Muscle of back (tissue), 11 donors: ENCODE data around the gene SPATA13. TPM values are rescaled to one million over a fixed set of nuclear protein-coding genes. Genes with fewer than 3 reads are reported as not detected.

Experiments used
- DNase-seq, 3 donors: peaks; one replicate each; pipeline versions ENCODE4 v3.0.0 to v3.0.0-alpha.2; 2013
- polyA plus RNA-seq, 10 donors: library from polyadenylated mRNA; unstranded; fragments of 120-200 nt; gene quantifications; one replicate each; pipeline ENCODE4 v1.2.1, GENCODE V29; 2013; ENCODE audit not compliant: insufficient read length in 10 of 10

SPATA13 gene
- polyA plus RNA-seq, 10 donors: 3.0 to 6.0 (median 4.3) TPM

DNA sequence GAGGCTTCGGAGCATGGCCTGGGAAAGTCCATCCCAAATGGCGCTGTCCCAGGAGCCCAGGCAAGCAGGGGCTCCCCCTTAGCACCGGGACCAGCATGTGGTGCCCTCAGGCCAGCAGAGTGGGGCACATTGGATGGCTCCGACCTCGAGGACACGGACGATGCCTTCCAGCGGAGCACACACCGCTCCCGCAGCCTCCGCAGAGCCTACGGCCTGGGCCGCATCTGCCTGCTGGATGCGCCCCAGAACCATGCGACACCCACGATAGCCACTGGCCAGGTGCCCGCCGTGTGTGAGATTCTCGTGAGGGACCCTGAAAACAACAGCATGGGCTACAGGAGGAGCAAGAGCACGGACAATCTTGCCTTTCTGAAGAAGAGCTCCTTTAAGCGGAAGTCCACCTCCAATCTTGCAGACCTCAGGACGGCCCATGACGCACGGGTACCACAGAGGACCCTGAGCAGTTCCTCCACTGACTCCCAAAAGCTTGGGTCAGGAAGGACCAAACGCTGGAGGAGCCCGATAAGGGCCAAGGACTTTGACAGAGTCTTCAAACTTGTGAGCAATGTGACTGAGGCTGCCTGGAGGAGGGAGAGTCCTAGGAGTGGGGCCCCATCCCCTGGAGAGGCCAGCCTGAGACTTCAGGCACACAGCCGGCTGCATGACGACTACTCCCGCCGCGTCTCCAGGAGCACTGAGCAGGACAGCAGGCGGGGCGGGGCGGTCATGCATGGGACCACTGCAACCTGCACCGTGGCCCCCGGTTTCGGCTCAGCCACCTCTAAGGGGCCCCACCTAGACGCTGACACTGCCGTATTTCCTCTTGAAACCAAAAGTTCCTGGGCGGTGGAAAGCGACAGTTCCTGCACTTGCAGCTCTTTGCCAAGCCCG, 63.1 kb downstream of the SPATA13 start:
- no peak for DNase-seq

DNA sequence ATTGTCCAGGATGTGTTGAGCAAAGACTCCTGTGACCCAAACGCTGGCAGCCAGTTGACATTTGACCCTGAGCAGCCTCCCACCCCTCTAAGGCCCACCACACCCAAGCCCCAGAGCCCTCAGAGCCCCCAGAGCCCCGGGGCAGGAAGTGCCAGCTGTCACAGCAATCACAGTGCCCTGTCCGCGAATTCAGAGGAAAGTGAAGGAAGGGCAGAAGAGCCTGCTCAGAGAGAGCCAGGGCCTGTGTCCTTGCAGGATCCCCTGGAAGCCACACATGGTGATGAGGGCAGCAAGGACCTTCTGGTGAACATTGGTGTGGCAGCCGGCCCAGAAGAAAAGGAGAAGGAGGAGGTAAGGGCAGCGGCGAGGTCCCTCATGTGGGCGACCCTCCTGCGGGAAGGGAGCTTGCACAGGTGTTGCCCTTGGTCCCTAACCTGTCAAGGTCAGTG, 63.7 kb downstream of the SPATA13 start:
- no peak for DNase-seq

DNA sequence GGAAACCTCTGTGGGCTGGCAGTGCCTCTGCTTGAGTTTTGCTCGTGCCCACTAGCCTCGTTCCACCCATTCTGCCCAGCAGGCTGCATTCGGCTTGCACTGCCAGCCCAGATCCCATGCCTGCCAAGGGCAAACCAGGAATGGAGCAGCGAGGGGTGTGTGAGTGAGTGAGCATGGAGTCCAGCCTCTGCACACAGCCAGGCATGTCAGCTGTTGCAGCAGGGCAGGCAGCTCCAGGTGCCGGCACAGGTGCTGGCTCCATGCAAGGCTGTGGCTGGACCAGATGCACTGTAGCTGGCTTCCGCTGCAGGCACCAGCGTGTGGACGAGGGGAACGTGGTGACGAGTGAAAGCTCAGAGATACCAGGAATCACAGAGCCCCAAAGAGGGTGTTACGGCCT, 64.5 kb downstream of the SPATA13 start:
- no peak for DNase-seq

DNA sequence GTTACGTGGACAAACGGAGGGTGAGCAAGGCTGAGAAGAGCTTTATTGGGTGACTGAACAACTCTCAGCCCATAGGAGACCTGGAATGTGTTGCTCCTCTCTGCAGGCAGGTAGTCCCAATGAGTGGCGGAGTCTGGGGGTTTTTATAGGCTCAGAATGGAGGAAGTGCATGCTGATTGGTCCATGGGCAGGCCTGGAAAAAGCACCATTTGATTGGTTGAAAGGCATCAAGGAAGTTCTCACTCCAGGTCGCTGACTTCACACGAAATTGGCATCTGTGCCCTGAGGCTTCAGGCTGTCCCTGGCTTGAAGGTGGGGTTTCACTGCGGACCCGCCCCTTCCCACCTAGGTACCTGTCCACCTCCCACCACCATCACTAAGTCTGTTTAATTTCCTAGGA, 65.4 kb downstream of the SPATA13 start:
- DNase-seq: no peak

DNA sequence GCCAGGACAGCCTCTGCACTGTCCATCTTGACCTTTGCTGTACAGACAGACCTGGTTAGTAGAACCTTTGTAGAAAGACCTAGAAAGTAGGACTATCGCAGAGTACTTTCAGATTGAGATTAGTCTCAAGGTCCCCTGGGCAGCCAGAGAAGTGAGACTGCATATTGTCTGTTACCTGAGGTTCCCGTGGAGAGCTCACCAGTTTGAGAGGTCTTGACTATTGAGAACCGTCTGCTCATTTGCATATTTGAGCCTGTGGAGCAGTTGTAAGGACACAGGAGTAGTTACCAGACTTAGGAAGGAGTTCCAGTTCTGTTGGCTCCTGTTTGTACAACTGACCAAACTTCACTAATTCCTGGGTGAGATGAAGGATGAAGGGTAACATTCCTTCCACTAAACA, 66.2 kb downstream of the SPATA13 start:
- no peak for DNase-seq

DNA sequence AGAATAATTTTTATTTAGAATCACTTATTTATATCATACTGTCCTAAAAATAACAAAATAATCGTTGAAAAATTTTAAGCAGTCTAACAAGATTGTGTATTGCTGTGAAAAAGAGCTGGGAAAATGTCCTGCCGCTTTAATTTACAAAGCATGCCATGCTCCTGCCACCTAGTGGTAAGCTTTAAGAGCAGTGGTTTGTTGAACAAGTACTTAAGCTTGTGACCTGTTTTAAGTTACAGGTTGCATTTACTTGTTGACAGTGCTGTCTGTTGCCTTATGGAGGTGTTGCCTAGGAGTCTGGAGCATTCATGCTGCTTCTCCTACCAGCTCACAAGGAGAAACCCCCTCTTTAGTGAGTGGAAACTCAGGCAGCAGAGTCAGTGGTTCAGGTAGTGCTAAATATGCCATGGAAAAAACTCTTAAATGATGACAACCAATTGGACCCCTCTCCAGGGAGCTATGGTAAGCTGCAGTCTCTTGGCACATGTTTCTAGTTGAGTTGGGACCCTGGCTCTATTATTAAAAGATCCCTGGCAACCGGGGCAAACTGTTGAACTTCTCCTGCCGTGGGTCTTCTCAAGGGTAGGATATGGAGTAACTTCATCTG, 68.4 kb downstream of the SPATA13 start:
- DNase-seq: peak; percentile 41 to 70 (median 52)

DNA sequence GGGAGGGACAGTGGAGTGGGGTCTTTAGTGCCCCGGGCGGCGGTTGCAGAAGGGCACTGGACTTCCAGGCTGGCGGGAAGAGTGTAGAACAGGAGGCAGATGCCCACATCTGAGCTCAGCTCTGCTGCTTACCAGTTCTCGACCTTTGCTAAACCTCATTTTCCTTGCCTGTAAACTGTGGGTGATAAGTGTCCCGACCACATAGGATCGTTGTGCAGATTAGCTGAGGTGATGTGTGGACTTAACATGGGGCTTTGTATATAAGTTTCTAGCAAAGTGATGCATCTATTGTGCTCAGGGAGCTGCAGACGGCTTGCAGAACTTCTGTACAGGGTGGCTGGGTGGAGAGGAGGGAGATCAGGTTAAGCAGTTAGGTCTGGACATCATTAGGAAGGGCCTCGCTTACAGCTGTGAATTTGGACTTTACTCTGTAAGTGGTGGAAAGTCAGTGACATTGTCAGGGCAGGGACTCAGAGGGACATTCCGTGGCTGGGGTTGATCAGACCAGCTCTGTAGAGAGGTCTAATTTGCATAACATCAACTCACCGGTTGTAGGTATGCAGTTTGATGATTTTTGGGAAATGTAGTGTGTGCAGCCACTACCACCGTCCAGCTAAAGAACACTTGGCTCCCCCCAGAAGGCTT, 70.0 kb downstream of the SPATA13 start:
- no peak for DNase-seq

DNA sequence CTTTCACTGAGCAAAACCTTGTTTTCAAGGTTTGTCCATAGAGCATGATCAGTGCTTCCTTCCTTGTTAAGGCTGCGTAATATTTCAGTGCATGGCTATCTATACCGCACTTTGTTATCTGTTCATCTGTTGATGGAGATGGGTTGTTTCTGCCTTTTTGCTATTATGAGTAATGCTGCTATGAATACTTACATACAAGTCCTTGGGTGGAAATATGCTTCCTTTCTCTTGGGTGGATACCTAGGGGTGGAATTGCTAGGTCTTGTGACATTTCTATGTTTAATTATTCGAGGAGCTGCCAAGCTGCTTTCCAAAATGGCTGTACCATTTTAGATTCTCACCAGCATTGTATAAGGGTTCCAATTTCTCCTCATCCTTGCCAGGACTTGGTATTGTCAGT, 70.9 kb downstream of the SPATA13 start:
- no peak for DNase-seq

DNA sequence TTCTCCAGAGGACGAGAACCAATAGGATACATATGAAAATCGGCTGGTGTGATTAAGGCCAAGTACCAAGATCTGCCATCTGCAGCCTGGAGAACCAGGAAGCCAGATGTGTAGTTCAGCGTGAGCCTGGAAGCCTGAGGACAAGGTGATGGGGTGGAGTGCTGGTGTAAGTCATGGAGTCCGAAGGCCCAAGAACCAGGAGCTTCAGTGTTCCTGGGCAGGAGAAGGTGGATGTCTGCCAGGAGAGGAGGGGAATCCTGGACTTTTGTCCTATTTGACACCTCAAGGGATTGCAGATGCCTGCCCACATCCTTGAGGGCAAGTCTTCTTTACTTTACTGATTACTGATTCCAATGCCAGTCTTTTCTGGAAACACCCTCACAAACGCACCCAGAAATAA, 71.5 kb downstream of the SPATA13 start:
- DNase-seq: no peak

DNA sequence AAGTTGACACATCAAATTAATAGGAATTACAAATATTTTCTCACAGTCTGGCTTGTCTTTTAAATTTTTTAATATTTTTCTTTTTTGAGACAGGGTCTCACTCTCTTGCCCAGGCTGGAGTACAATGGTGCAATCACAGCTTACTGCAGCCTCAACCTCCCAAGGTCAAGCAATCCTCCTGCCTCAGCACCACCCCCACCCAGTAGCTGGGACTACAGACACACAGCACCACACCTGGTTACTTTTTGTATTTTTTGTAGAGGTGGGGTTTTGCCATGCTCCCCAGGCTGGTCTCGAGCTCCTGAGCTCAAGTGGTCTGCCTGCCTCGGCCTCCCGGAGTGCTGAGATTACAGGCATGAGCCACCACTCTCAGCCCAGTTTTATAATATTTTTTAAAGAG, 72.0 kb downstream of the SPATA13 start:
- no peak for DNase-seq

DNA sequence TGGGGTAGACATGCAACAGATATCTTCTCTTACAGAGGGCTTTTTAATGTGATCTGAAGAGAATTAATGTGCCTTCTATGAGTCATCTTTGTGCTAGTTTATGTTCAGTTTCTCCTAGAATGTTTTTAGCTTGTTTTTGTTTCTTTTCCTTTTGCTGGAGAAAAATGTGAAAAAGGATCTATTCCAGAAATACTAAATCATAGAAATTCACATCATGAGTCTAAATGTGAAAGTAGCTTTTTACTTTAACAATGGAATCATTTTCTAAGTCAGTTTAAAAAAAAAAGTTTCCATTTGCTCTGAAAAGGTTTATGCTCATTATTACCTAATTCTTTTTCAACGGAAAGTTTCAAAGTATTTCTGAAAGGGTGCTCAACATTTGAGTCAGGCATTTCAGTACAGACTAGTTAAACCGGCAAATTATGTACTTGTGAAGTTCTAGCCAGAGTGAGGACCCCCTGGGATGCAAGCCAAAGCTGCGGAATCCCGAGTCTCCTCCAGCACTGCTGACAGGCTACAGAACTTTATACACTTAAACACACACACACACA, 72.9 kb downstream of the SPATA13 start:
- DNase-seq: peak; percentile 41 to 81 (median 53)

DNA sequence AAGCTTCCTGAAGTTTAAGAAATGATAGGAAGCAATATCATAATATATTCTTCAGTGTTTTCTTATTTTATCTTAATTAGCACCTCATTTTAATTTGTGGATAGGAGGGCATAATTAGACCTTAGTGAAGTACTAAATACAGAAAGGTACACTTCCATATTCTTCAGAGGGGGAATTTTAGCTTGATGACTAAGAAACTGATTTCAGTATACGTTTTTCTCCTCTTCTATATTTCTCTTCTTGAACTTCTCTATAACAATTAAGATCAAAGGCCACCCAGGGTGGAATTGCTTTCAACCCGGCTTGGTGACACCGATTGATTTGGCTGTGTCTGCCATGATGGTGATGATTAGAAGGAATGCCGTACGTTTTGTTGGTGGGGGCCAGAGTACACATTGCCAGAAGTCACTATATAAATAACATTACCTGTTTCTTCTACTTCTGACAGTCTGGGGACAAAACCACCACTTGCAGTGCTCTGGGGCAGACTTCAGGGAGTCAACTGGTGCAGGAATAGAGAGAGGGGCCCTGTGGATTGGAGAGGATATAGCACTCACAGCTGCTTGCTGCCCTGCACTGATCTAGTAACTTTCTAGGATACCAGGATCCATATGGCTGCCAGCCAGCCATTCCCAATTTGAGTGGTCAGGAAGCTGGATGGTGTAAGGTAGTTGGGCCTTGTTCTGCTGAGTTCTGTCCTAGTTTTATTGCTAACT, 73.8 kb downstream of the SPATA13 start:
- no peak for DNase-seq

DNA sequence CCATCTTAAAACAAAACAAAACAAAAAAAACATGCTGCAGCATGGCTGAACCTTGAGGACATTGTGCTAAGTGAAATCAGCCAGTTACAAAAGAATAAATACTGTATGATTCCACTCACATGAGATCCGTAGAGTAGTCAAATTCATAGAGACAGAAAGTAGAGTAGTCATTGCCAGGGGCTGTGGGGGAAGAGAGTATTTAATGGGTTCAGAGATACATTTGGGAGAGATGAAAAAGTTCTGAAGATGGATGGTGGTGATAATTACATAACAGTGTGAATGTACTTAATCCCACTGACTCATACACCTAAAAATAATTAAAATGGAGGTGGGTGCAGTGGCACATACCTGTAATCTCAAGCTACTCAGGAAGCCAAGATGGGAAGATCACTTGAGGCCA, 76.8 kb downstream of the SPATA13 start:
- DNase-seq: no peak

DNA sequence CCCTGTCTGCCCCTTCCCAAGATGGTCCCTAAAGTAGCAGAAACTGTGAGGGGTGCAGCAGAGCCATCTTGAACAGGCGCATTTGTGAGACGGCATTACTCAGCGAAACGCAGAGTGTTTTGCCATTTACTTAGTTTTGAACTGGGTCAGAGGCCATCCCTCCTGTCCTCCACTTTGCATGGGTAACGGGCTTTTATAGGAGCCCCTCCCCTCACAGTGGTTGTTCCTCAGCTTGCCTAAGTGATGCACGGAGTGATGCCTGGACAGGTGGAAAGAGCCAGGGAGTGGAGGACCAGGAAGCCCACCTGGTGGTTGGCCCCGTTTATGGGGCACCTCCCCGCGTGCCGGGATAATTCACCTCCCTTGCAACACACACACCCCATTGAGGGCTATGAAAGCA, 80.8 kb downstream of the SPATA13 start:
- DNase-seq: no peak

DNA sequence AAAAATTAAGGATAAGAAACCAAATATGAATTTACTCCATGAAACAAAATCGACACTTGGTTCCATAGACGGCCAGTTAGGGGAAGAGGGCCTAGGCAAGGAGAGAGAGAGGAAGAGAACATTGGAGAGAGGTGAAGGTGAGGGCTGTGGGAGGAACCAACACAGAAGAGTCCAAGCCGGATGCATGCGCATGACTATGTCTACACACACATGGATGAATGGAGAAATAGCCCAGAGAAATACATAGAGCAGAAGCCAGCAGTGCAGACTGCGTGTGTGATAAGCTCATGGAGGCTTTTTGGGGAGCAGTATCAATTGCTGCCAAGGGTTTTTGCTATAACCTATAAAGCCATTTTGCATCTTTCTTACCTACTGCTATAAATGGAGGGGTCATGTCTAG, 81.6 kb downstream of the SPATA13 start:
- no peak for DNase-seq

DNA sequence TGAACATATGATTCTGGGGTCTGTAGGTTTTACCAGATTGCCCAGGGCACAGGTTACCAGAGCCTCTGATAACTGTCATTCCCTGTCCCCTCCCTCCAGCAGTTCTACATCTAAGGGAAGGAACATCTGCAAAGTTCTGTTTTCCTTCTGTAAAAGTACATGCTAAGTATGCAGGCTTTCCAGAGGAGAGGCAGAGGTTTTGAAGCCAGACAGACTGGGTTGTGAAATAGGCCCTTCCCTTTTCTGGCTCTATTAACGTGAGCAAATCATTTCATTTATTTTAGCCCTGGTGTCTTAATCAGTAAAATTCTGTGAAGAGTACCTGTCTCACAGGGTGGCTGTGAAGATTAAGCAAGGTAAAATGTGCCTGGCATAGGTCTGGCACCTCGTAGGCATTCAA, 82.8 kb downstream of the SPATA13 start:
- no peak for DNase-seq

DNA sequence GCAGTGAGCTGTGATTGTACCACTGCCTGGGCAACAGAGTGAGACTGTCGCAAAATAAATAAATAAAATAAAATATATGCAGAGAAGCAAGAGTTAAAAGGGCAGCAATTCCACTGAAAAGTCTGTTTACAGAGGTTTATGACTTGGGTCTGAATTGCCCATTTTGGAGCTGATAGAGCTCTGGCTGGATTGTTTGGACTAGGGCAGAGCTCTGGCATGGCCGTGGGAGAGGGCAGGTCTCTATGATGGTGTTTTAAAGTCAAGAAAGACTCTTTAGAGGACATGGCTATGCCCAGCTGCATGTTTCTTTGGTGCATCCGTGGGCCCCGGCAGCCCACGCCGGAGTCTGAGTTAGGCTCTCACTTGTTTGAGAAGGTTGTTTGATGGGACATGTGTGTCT, 84.3 kb downstream of the SPATA13 start:
- DNase-seq: no peak

DNA sequence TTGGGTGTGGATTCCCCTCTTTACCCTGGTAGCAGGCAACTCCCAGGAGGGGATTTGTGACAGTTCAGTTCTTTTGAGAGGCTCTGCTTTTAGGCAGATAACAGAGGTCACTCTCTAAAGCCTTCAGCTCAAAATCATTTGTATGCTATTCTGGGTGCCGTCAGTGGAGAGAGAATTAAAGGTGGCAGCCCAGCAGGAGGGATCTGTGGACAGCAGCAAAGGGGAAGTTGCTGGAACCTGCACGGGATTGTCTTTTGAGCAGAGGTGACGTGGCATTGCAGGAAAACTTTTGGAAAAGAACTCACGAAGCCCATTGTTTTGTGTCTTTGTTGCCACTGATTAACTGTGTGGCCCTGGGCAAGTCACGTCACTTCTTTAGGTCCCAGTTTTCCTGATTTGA, 86.5 kb downstream of the SPATA13 start:
- DNase-seq: no peak

DNA sequence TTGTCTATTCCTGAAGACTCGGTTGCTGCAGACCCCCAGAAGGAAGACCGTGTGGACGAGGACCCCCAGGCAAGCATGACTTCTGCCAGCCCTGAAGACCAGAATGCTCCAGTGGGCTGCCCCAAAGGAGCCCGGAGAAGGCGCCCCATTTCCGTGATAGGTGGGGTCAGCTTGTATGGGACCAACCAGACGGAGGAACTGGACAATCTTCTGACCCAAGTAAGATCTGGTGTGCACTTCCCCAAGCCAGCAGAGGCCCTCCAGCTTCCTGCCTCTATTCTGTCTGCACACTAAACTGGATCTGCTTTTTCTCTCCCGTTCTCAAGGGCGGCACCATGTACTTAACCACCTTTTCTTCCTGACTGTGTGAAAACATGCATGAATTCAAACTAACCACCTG, 89.1 kb downstream of the SPATA13 start:
- no peak for DNase-seq

DNA sequence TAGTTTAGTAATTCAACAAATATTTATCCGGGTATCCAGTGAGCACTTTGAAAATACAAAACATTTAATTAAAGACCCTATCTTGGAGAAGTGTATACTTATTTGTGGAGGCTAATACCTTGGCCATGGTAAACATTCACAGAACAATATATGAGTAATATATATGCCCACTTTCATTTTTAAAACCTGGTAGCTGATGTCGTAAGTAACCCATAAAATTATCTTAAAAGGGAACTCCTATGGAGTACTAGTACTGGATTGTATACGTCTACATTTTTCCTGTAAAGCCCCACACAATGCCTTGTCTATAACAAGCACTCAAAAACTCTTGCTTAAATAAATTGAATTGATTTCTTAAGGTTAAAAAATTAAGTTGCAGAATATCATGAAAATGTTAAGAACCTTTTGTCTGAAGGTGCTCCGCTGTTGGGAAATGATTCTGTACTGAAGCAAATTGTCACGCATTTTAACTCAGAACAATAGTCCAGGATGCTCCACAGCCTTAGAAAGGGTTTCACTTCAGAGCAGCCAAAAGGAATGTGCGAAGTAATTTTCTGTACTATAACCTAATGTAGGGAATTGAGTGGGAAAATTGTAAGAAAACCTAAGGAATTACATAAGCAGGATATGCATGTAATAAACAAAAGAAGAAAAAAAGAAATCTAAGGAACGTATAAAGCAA, 90.0 kb downstream of the SPATA13 start:
- no peak for DNase-seq

DNA sequence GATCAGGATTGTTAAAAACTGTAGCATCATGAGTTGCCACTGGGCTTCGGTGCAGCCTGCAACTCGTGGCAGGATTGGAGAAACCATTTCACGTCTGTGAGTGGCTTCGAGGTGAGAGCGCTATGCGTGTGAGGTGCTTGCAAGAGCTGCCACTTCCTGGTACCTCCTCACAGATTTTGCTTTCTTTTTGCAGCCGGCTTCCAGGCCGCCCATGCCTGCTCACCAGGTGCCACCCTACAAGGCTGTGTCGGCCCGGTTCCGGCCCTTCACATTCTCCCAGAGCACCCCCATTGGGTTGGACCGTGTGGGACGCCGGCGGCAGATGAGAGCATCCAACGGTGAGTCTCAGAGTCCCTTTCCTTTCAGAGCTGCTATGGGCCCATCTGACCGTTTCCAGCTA, 91.0 kb downstream of the SPATA13 start:
- DNase-seq: no peak
